ENCODE measurements around the gene CPAMD8.

DNA sequence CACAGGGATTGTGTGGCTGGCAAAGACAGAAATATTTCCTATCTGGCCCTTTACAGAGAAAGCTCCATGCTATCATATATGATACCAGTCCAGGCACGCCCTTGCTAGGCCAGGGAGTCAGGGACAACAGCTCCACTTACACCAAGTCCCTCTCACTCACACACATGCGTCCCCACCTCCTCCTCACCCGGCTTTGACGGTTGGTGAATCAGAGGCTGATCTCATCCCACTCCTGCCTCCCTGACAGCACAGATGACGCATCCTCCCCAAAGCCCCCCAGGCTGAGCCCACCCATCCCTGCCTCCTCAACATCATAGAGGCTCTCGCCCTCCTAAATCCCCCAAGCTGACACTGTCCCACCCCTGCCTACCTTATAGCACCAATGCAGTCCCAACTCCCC lies 75.1 kb downstream of the CPAMD8 start:
- TF ChIP-seq, protein P1, sequence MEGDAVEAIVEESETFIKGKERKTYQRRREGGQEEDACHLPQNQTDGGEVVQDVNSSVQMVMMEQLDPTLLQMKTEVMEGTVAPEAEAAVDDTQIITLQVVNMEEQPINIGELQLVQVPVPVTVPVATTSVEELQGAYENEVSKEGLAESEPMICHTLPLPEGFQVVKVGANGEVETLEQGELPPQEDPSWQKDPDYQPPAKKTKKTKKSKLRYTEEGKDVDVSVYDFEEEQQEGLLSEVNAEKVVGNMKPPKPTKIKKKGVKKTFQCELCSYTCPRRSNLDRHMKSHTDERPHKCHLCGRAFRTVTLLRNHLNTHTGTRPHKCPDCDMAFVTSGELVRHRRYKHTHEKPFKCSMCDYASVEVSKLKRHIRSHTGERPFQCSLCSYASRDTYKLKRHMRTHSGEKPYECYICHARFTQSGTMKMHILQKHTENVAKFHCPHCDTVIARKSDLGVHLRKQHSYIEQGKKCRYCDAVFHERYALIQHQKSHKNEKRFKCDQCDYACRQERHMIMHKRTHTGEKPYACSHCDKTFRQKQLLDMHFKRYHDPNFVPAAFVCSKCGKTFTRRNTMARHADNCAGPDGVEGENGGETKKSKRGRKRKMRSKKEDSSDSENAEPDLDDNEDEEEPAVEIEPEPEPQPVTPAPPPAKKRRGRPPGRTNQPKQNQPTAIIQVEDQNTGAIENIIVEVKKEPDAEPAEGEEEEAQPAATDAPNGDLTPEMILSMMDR (IDR thresholded peaks at IDR 0.05) = no peak
- TF ChIP-seq POLR2A (IDR thresholded peaks at IDR 0.05) = no peak
